Measurements from ENCODE around the gene G6PC3.
"Not testable (repeated sequence)": the region's sequence is repeated elsewhere in the genome, so short reads cannot be mapped to it uniquely, and the experiment has no call there.

Gene G6PC3

DNA sequence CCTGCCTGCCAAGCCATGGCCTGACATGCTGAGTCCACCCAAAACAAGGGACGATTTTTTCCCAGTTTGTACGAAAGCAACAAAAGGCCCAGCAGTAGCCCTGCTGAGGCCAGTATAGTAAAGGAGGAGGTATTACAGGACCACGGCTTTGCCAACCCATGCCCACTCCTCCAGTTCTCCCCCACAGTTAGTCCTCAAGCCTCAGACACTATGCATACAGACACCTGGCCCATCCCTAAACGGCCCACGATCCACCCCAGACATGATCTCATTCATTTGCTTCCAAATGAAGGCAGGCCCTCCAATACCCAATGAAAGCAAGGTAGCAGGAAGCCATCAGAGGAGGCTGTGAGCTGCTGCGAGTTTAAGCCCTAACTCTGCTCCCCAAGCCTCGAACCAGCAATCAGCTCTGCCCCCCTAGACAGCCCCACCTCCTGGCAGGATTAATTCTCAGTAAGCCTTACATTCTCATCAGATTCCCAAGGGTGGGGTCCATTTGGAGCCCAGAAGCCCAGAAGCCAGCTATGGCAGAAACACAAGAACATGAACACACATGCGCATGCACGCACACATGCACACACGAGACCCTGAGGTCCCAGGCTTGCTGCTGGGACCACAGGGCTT, 48.0 kb downstream of the G6PC3 start:
- Histone ChIP-seq H3K36me3 (ENCODE audit: control insufficient read depth, insufficient read depth, low read length) (no peaks in the 10 kb centered on the region), H3K79me2 (peaks cover 25% of the 10 kb centered on the region), H3K4me3 (ENCODE audit: low read depth, low read length) (no peak overlapping the region), H3K27ac (no peak overlapping the region), H3K4me1 (peaks cover 7% of the 10 kb centered on the region), H3K4me2 (ENCODE audit: low read length) (peak overlapping the region; percentile 9), H3K9ac (no peak overlapping the region), H3K9me3 (ENCODE audit: control insufficient read depth, low read length) (no peaks in the 10 kb centered on the region), H2AFZ (no peak overlapping the region), H3K27me3 (ENCODE audit: control insufficient read depth, insufficient read depth, low read length) (no peaks in the 10 kb centered on the region)
- TF ChIP-seq, protein P1, sequence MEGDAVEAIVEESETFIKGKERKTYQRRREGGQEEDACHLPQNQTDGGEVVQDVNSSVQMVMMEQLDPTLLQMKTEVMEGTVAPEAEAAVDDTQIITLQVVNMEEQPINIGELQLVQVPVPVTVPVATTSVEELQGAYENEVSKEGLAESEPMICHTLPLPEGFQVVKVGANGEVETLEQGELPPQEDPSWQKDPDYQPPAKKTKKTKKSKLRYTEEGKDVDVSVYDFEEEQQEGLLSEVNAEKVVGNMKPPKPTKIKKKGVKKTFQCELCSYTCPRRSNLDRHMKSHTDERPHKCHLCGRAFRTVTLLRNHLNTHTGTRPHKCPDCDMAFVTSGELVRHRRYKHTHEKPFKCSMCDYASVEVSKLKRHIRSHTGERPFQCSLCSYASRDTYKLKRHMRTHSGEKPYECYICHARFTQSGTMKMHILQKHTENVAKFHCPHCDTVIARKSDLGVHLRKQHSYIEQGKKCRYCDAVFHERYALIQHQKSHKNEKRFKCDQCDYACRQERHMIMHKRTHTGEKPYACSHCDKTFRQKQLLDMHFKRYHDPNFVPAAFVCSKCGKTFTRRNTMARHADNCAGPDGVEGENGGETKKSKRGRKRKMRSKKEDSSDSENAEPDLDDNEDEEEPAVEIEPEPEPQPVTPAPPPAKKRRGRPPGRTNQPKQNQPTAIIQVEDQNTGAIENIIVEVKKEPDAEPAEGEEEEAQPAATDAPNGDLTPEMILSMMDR (IDR thresholded peaks at IDR 0.05), result no peak

DNA sequence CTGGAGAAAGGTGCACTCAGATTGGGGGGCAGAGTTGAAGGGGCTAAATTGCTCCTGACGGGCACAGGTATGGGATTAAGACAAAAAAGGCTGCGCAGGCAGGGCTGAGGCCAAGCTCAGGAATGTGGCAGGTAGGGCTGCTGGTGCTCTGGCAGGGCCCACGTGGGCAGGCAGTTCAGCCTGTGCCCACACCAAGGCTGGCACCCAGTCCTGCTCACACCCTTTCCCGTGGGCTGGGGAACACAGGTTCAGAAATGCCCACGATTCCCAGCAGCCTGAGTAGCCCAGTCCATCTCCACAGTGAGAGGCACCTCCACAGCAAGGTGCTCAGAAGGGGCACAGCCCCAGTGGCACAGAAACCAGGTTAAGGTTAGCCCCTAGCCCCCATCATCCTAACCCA, 48.5 kb downstream of the G6PC3 start:
- Histone ChIP-seq H3K4me3 (ENCODE audit: low read depth, low read length) (no peak overlapping the region), H3K36me3 (ENCODE audit: control insufficient read depth, insufficient read depth, low read length) (no peaks in the 10 kb centered on the region), H3K9me3 (ENCODE audit: control insufficient read depth, low read length) (no peaks in the 10 kb centered on the region), H3K27ac (no peak overlapping the region), H3K27me3 (ENCODE audit: control insufficient read depth, insufficient read depth, low read length) (no peaks in the 10 kb centered on the region), H2AFZ (no peak overlapping the region), H3K79me2 (peaks cover 25% of the 10 kb centered on the region), H3K4me2 (ENCODE audit: low read length) (peak overlapping the region; percentile 9), H3K4me1 (peaks cover 6% of the 10 kb centered on the region), H3K9ac (no peak overlapping the region)
- TF ChIP-seq, protein P1 (IDR thresholded peaks at IDR 0.05), result no peak

DNA sequence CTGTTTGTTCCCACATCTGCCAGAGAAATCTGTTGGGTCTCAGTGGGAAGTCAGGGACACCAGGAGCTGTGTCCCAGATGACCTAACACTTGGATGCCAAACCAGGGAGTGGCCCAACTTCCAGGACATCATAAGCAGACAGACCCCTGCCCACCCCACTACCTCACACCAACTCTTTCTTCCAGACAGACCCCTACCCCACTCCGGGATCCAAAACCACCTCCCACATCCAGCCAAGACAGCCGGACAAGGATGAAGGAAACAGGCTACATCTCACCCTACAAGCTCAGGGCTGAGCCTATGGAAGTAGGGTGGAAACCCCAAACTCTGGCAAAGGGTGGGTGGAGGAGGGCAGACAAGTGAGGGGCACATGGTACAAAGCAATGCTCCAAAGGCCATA, 49.3 kb downstream of the G6PC3 start:
- Histone ChIP-seq H3K4me3 (ENCODE audit: low read depth, low read length) (no peak overlapping the region), H3K79me2 (peaks cover 29% of the 10 kb centered on the region), H3K4me1 (peaks cover 9% of the 10 kb centered on the region), H3K9me3 (ENCODE audit: control insufficient read depth, low read length) (no peaks in the 10 kb centered on the region), H3K9ac (no peak overlapping the region), H3K4me2 (ENCODE audit: low read length) (no peak overlapping the region), H3K36me3 (ENCODE audit: control insufficient read depth, insufficient read depth, low read length) (no peaks in the 10 kb centered on the region), H3K27me3 (ENCODE audit: control insufficient read depth, insufficient read depth, low read length) (no peaks in the 10 kb centered on the region), H3K27ac (no peak overlapping the region), H2AFZ (no peak overlapping the region)
- TF ChIP-seq, protein P1 (IDR thresholded peaks at IDR 0.05), result no peak

DNA sequence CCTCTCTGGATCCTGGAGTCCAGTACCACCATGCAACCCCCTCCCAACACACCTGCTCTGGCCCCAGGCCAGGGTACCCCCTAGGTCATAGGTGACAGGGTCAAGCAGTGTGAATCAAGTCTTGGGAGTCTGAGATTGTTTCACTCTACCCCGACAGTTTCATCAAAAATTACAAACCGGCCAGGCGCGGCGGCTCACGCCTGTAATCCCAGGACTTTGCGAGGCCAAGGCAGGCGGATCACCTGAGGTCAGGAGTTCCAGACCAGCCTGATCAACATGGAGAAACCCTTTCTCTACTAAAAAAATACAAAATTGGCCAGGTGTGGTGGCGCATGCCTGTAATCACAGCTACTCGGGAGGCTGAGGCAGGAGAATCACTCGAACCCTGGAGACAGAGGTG, 49.7 kb downstream of the G6PC3 start:
- not testable (repeated sequence) for H2AFZ ChIP-seq; H3K9ac ChIP-seq; H3K36me3 ChIP-seq (ENCODE audit: control insufficient read depth, insufficient read depth, low read length); H3K4me1 ChIP-seq; H3K4me2 ChIP-seq (ENCODE audit: low read length); H3K27me3 ChIP-seq (ENCODE audit: control insufficient read depth, insufficient read depth, low read length); H3K27ac ChIP-seq; H3K9me3 ChIP-seq (ENCODE audit: control insufficient read depth, low read length); H3K4me3 ChIP-seq (ENCODE audit: low read depth, low read length)
- H3K79me2 ChIP-seq, result peaks cover 29% of the 10 kb centered on the region

DNA sequence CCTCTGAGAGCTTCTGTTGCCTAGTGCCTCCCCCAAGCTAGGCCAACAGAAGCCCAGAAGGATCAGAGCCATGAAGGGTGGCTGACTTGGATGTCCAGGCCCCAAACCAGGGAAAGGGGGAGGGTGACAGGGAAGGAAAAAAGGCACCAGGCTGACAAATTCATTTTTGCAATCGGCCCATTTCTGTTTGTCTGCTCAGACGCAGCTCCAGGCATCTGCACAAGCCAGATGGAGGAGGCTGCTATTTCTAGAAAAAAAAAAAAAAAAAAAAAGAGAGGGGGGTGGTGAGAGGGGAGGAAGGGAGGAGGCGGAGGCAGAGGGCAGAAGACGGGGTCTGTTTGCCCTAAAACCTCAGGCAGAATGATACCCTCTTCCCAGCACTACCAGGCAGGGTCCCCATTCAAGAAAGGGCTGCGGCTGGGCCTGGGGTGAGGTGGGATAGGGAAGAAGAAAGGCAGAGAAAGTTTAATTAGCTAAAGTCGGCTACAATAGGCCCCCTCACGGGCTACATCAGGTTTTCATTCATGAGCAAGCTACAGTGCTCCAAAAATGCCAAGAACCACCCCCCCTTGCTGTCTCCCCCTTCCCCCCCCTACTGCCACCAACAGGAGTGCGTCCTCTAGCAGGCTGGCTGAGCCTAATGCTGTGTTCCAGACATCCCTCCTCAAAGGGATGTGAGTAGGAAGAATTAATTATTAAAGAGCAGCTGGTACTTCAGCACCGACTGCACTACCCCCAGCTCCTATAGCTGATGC, 50.5 kb downstream of the G6PC3 start:
- no peaks in the 10 kb centered on the region for H3K36me3 ChIP-seq (ENCODE audit: control insufficient read depth, insufficient read depth, low read length)
- TF ChIP-seq, protein P1 (IDR thresholded peaks at IDR 0.05), result no peak
- peak overlapping the region; percentile 99 for H3K4me2 ChIP-seq (ENCODE audit: low read length)
- H3K9me3 ChIP-seq (ENCODE audit: control insufficient read depth, low read length), result no peaks in the 10 kb centered on the region
- H3K27me3 ChIP-seq (ENCODE audit: control insufficient read depth, insufficient read depth, low read length), result no peaks in the 10 kb centered on the region
- peaks cover 9% of the 10 kb centered on the region for H3K4me1 ChIP-seq
- no peak overlapping the region for H3K27ac ChIP-seq
- no peak overlapping the region for H2AFZ ChIP-seq
- no peak overlapping the region for H3K9ac ChIP-seq
- H3K4me3 ChIP-seq (ENCODE audit: low read depth, low read length), result peak overlapping the region; percentile 97
- H3K79me2 ChIP-seq, result peaks cover 29% of the 10 kb centered on the region
